GM12878 (cell line): ENCODE measurements around the gene TCEA2. TPM values are rescaled to one million over a fixed set of nuclear protein-coding genes. Genes with fewer than 3 reads are reported as not detected.

ENCODE experiments used
- CBFB ChIP-seq: IDR thresholded peaks from 2 replicates; pipeline ENCODE4 v1.6.1; 2016; ENCODE audit warnings: antibody characterized with exemption, low read depth
- CEBPZ ChIP-seq: fragments of 150-350 bp; IDR thresholded peaks from 2 replicates; pipeline ENCODE4 v1.6.1; 2016; ENCODE audit warnings: low read depth, low read length
- EED ChIP-seq: sonication (generic); IDR thresholded peaks from 2 replicates; pipeline ENCODE4 v1.6.1; 2016; ENCODE audit warnings: antibody characterized with exemption, low read depth
- EGR1 ChIP-seq, 2 experiments: IDR thresholded peaks; 1 replicate in 1 of 2; 2 replicates in 1 of 2; pipeline ENCODE4 v1.6.1; 2011 to 2012; ENCODE audit warnings: low read depth in 2 of 2, low read length in 2 of 2, borderline replicate concordance in 1 of 2, mild to moderate bottlenecking in 1 of 2, moderate library complexity in 1 of 2
- ESRRA ChIP-seq: IDR thresholded peaks from 2 replicates; pipeline ENCODE4 v1.6.1; 2012; ENCODE audit warnings: mild to moderate bottlenecking, low read length, improper control_type of control experiment
- GATAD2B ChIP-seq: fragments of 450-650 bp; conservative IDR thresholded peaks from 2 replicates; pipeline ENCODE4 v1.6.1; 2017; ENCODE audit warnings: low read depth, mild to moderate bottlenecking, moderate library complexity
- IKZF2 ChIP-seq, 2 experiments: fragments of 450-650 bp; IDR thresholded peaks; 2 replicates each; pipeline ENCODE4 v1.6.1; 2017; ENCODE audit warnings: mild to moderate bottlenecking in 2 of 2, moderate library complexity in 2 of 2
- IRF5 ChIP-seq: fragments of 450-650 bp; IDR thresholded peaks from 2 replicates; pipeline ENCODE4 v1.6.1; 2017; ENCODE audit warnings: borderline replicate concordance
- JUND ChIP-seq: IDR thresholded peaks from 2 replicates; pipeline ENCODE4 v1.6.1; 2012; ENCODE audit warnings: low read depth, mild to moderate bottlenecking, low read length, improper control_type of control experiment, moderate library complexity
- KDM1A ChIP-seq: fragments of 200-600 bp; sonication (generic); IDR thresholded peaks from 2 replicates; pipeline ENCODE4 v1.6.1; 2016; ENCODE audit warnings: borderline replicate concordance
- MEF2B ChIP-seq: fragments of 450-650 bp; IDR thresholded peaks from 2 replicates; pipeline ENCODE4 v1.6.1; 2018; ENCODE audit warnings: mild to moderate bottlenecking, moderate library complexity; ENCODE audit not compliant: partially characterized antibody, poor library complexity, severe bottlenecking
- MTA2 ChIP-seq: fragments of 450-650 bp; IDR thresholded peaks from 2 replicates; pipeline ENCODE4 v1.6.1; 2016; ENCODE audit warnings: low read depth, mild to moderate bottlenecking, moderate library complexity
- MXI1 ChIP-seq: fragments of 150-350 bp; IDR thresholded peaks from 2 replicates; pipeline ENCODE4 v1.6.1; 2011; ENCODE audit warnings: low read depth, mild to moderate bottlenecking, inconsistent platforms, low read length, improper control_type of control experiment
- NFYA ChIP-seq: IDR thresholded peaks from 2 replicates; pipeline ENCODE4 v1.6.1; 2011; ENCODE audit warnings: low read depth, mild to moderate bottlenecking, low read length, improper control_type of control experiment, borderline replicate concordance
- PML ChIP-seq: IDR thresholded peaks from 2 replicates; pipeline ENCODE4 v1.6.1; 2012; ENCODE audit warnings: low read length, inconsistent platforms
- TAF1 ChIP-seq: IDR thresholded peaks from 2 replicates; pipeline ENCODE4 v1.6.1; 2011; ENCODE audit warnings: mild to moderate bottlenecking, low read depth, low read length, borderline replicate concordance
- YBX1 ChIP-seq: fragments of 450-650 bp; IDR thresholded peaks from 2 replicates; pipeline ENCODE4 v1.6.1; 2016; ENCODE audit warnings: antibody characterized with exemption
- ZBTB33 ChIP-seq: fragments of 450-650 bp; IDR thresholded peaks from 2 replicates; pipeline ENCODE4 v1.6.1; 2017; ENCODE audit warnings: mild to moderate bottlenecking
- ZZZ3 ChIP-seq: IDR thresholded peaks from 2 replicates; pipeline ENCODE4 v1.6.1; 2011; ENCODE audit warnings: low read depth; ENCODE audit not compliant: control insufficient read depth, insufficient read length
- polyA plus RNA-seq, 11 experiments: library from polyadenylated mRNA; depleted of rRNA in 4 of 11; unstranded in 6 of 11; stranded (reverse) in 5 of 11; fragments of >200 nt; fragmentation: Nextera tagmentation in 4 of 11; fragmentation: Illumina TruSeq in 1 of 11; extraction: Ambion mirVana in 4 of 11; extraction: Trizol in 1 of 11; gene quantifications; 1 replicate in 1 of 11; 2 replicates in 10 of 11; pipeline versions ENCODE4 v1.2.1 to v1.2.3, GENCODE V29; 2011 to 2016; ENCODE audit warnings: inconsistent platforms in 2 of 11, missing spikeins in 2 of 11, low read depth in 1 of 11
- total RNA-seq, 4 experiments: library from RNA; depleted of rRNA in 3 of 4; stranded (reverse); fragments of >200 nt in 3 of 4; fragmentation: Illumina TruSeq in 1 of 4; extraction: Trizol in 1 of 4; gene quantifications; 2 replicates each; pipeline versions ENCODE4 v1.2.1 to v1.2.3, GENCODE V29; 2013 to 2021

Gene TCEA2
- total and polyA plus RNA-seq, 10 of the 15 experiments (the other 5 are each of a cell fraction or from before 2014, with no cell fraction given): 3.4 to 42.5 (median 13.3) TPM

- TF ChIP-seq IRF5: no peak
- no peak for TF ChIP-seq NFYA
- 0 out of 2 replicates have a peak, but pooled peaks have one; percentile 26 for TF ChIP-seq ZBTB33
- no peak for TF ChIP-seq ZZZ3
- TF ChIP-seq MTA2: peak; percentile 72
- peak; percentile 57; the same call in 1 of the 2 replicates for TF ChIP-seq CBFB
- no peak for TF ChIP-seq PML
- TF ChIP-seq ESRRA: no peak
- TF ChIP-seq KDM1A: no peak
- TF ChIP-seq MEF2B: peak; percentile 89
- peak; percentile 55; the same call in 1 of the 2 replicates for TF ChIP-seq TAF1
- TF ChIP-seq MXI1: peak; percentile 30; the same call in 1 of the 2 replicates
- TF ChIP-seq JUND: peak; percentile 51; the same call in 1 of the 2 replicates
- TF ChIP-seq EED: 0 out of 2 replicates have a peak, but pooled peaks have one; percentile 43
- peak; percentile 77 to 81; a peak in 3 of 4 replicates for TF ChIP-seq IKZF2 (IDR thresholded peaks at IDR 0.05)
- peak; percentile 65 for TF ChIP-seq GATAD2B
- no peak for TF ChIP-seq YBX1
- no peak for TF ChIP-seq CEBPZ
- 0 out of 3 replicates have a peak, but pooled peaks of 1 of the 2 experiments have one; percentile 23 for TF ChIP-seq EGR1 (IDR thresholded peaks at IDR 0.05; ENCODE audit: borderline replicate concordance in 1 of 2, low read depth in 2 of 2, low read length in 2 of 2)
Measured at GRCh38 chr20:64035066-64035932, 27.7 kb upstream of the TCEA2 start (continued).
